ENCODE results near the gene MORN5.

DNA sequence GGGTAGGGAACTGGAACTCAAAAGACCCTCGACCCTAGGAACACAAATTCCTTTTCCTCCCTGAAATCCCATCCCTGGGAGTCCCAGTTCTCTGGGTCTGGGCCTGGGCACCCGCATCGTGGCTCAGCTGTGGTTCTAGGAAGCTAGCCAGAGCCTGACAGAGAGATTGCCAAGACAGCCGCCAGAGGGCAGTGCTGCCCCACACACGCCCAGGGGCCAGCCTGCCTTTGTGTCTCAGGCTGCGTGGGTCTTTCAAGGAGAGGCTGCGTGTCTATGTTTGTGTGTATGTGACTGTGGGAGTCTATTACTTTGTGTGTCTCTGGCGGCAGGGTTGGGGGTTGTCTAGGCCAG lies 34.6 kb upstream of the MORN5 start:
- TF ChIP-seq POLR2A (IDR thresholded peaks at IDR 0.05; ENCODE audit: low read depth, low read length) (no peak), POLR2AphosphoS5 (IDR thresholded peaks at IDR 0.05; ENCODE audit: low read depth, low read length) (no peak), TAF1 (IDR thresholded peaks at IDR 0.05; ENCODE audit: borderline replicate concordance, low read depth, low read length) (no peak)
